ENCODE results near the gene GNB1. TPM values are rescaled to one million over a fixed set of nuclear protein-coding genes. Genes with fewer than 3 reads are reported as not detected.

GNB1 gene
- total RNA-seq, 1 donor from 2014 or later: 158 TPM

DNA sequence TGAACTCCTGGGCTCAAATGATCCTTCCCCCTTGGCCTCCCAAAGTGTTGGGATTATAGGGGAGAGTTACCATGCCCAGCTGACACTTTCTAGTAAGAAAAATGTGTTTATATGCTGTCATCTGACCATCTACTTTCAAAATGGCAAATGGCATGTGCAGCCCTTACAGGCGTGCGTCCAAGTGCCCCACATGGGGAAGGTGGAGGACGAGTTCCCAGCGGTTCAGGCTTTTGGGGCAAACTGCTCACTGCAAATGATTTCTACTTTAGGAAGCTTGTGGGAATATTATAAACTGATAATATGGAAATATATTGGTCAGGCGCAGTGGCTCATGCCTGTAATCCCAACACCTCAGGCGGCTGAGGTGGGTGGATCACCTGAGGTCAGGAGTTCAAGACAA is 71.1 kb downstream of the GNB1 start:
- intact Hi-C loops (cut with micrococcal nuclease): no loop called here
- no peak overlapping the region for H3K27ac ChIP-seq (replicated peaks)
- DNase-seq: no peak
- no peaks in the 10 kb centered on the region for H3K27me3 ChIP-seq (ENCODE audit: low read depth)
- no peaks in the 10 kb centered on the region for H3K9me3 ChIP-seq (replicated peaks)
- peaks cover 11% of the 10 kb centered on the region for H3K4me1 ChIP-seq
- TF ChIP-seq, protein P1, sequence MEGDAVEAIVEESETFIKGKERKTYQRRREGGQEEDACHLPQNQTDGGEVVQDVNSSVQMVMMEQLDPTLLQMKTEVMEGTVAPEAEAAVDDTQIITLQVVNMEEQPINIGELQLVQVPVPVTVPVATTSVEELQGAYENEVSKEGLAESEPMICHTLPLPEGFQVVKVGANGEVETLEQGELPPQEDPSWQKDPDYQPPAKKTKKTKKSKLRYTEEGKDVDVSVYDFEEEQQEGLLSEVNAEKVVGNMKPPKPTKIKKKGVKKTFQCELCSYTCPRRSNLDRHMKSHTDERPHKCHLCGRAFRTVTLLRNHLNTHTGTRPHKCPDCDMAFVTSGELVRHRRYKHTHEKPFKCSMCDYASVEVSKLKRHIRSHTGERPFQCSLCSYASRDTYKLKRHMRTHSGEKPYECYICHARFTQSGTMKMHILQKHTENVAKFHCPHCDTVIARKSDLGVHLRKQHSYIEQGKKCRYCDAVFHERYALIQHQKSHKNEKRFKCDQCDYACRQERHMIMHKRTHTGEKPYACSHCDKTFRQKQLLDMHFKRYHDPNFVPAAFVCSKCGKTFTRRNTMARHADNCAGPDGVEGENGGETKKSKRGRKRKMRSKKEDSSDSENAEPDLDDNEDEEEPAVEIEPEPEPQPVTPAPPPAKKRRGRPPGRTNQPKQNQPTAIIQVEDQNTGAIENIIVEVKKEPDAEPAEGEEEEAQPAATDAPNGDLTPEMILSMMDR (IDR thresholded peaks at IDR 0.05; ENCODE audit: borderline replicate concordance): no peak
- H3K36me3 ChIP-seq: peaks cover 62% of the 10 kb centered on the region
- H3K4me3 ChIP-seq: no peak overlapping the region

DNA sequence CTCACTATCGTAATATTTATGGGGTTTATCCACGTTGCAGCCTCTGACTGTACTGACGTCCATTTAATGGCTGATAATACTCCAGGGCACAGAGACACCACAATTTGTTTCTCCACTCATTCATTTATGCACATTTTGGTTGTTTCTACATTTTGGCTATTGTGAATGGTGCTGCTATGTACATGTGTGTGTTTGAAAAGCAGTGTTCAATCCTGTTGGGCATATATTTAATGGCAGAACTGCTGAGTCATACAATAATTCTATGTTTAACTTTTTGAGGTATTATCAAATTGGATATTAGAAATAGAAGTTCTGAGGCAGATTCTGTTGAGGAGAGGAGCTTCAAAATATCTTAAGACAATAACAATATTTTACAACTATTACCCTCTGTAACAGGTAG is 73.7 kb downstream of the GNB1 start:
- Histone ChIP-seq H3K27ac (replicated peaks) (no peak overlapping the region), H3K27me3 (ENCODE audit: low read depth) (no peaks in the 10 kb centered on the region), H3K36me3 (peaks cover 63% of the 10 kb centered on the region), H3K9me3 (replicated peaks) (no peaks in the 10 kb centered on the region), H3K4me3 (no peak overlapping the region), H3K4me1 (peaks cover 11% of the 10 kb centered on the region)
- TF ChIP-seq, protein P1 (IDR thresholded peaks at IDR 0.05; ENCODE audit: borderline replicate concordance): no peak
- intact Hi-C loops (cut with micrococcal nuclease): no loop called here
- DNase-seq: no peak

DNA sequence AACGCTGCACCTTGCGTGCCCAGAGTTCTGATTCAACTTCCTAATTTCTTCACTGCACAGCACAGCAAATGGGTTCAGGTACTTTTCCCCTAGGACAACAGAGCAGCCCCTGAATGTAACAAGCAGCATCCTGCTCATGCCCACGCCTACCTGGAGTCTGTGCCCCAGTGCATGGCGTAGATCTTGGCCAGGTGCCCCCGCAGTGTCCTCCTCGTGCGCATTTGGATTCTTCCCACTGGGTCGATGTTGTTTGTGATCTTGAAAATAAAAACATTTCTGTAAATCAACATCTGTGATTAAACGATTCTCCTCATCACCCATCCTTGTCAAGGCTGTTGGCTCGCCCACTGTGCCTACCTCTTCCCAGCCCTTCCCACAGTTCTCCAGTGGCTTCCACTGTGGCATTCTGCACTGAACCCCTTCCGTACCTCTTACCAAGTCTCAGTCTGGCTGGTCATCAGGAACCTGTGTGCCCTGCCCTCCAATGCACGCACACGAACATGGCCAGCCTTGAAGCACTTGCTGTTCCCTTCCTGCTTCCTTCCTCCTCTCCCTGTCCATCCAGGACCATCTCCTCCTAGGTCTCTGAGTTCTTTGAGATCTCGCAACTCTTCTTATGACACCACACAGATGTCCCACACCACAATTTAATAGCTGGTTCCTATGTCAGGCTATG is 75.1 kb downstream of the GNB1 start:
- no peak for DNase-seq

DNA sequence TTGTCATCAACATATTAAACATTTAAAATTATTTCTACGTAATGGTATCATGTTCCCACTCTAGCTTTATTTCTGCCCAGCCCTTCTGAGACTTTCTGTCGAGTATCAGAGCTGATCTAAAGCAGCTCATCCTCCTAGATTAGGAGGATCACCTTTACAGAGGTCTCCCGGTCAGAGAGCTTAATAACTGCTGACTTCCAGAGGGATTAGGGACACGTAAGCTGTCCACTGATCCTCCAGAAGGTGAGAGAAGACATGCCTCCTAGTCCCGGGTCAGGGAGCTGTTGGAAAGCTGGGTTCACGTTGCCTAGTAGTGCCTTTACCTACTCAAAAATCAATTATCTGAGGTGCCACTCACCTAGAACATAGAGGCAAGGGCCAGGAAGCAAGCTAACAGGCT is 81.4 kb downstream of the GNB1 start:
- TF ChIP-seq, protein P1 (IDR thresholded peaks at IDR 0.05; ENCODE audit: borderline replicate concordance): no peak
- Histone ChIP-seq H3K36me3 (peaks cover 69% of the 10 kb centered on the region), H3K27ac (replicated peaks) (no peak overlapping the region), H3K9me3 (replicated peaks) (no peaks in the 10 kb centered on the region), H3K27me3 (ENCODE audit: low read depth) (no peaks in the 10 kb centered on the region), H3K4me3 (no peak overlapping the region), H3K4me1 (peaks cover 12% of the 10 kb centered on the region)
- intact Hi-C loops (cut with micrococcal nuclease): no loop called here
- DNase-seq: no peak

More for the DNA sequence above, 75.1 kb downstream of the GNB1 start:
- peaks cover 11% of the 10 kb centered on the region for H3K4me1 ChIP-seq
- no peaks in the 10 kb centered on the region for H3K9me3 ChIP-seq (replicated peaks)
- no peaks in the 10 kb centered on the region for H3K27me3 ChIP-seq (ENCODE audit: low read depth)
- intact Hi-C loops (cut with micrococcal nuclease): no loop called here
- H3K27ac ChIP-seq (replicated peaks): no peak overlapping the region
- no peak overlapping the region for H3K4me3 ChIP-seq
- TF ChIP-seq, protein P1 (IDR thresholded peaks at IDR 0.05; ENCODE audit: borderline replicate concordance): no peak
- H3K36me3 ChIP-seq: peaks cover 59% of the 10 kb centered on the region

DNA sequence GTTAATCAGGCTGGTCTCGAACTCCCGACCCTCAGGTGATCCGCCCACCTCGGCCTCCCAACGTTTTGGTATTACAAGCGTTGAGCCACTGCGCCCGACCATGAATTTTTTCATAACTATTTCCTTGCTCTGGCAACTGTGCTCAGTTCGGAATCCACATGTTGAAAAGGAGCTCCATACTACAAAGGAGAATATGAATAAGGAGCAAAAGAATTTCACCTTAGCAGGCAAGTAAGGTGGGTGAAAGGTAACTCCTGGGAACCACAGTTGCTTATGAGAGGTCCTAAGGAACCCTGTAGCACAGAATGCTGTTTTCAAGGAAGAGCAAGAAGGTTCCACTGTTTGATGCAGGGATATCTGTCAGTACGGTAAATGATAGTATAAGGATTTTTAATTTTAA is 82.7 kb downstream of the GNB1 start:
- no peak overlapping the region for H3K27ac ChIP-seq (replicated peaks)
- DNase-seq: no peak
- peaks cover 14% of the 10 kb centered on the region for H3K4me1 ChIP-seq
- H3K36me3 ChIP-seq: peaks cover 69% of the 10 kb centered on the region
- no peak overlapping the region for H3K4me3 ChIP-seq
- TF ChIP-seq, protein P1 (IDR thresholded peaks at IDR 0.05; ENCODE audit: borderline replicate concordance): no peak
- H3K9me3 ChIP-seq (replicated peaks): no peaks in the 10 kb centered on the region
- intact Hi-C loops (cut with micrococcal nuclease): no loop called here
- no peaks in the 10 kb centered on the region for H3K27me3 ChIP-seq (ENCODE audit: low read depth)

Data from left ventricle myocardium inferior (tissue), 1 donor.